ENCODE results near the gene SRCAP. TPM values are rescaled to one million over a fixed set of nuclear protein-coding genes. Genes with fewer than 3 reads are reported as not detected.

The SRCAP gene
- total RNA-seq, 1 donor from 2014 or later = 24.5 TPM

DNA sequence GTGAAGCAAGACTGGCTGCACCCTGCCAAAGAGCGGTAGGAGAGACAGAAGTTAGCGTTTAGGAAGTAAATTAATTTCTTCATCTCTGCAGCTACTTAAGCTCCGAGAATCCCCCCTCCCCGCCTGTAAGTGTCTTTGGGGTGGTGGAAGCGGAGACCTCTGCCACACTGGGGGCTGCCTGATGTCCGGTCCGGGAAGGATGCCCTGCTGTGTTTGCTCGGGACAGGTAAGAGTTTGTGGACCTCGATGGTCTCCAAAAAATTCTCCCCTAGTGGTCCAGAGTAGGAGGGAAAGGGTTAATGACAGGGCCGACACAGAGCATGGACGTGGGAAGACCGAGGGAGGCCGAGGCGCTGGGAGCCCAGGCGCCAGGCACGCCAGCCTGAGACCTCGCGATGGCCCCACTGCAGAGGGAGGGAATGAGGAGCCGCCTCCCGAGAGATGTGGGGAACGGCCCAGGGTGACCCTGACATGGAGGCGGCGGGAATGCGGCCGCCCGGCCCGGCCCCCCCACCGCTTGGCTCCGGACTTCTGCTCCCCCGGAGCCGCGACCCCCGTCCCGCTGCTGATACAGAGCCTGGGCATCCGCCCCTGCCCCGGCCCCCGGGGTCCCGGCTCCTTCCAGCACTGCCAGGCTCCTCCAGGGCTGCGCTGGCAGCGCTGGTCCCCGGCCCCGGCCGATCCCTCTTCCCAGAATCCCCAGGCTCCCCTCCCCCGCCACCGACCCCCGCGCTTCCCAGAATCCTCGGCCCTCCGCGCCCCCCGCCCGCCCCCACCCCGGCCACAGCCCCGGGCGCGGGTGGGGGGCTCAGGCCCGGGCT is 87.4 kb downstream of the SRCAP start:
- Histone ChIP-seq H3K4me3 (peak overlapping the region; percentile 86), H3K27me3 (no peaks in the 10 kb centered on the region), H3K4me1 (peaks cover 4 to 7% of the 10 kb centered on the region in 2 donors), H3K36me3 (peaks cover 27 to 30% of the 10 kb centered on the region in 2 donors), H3K27ac (peak overlapping the region; percentile 87 to 89), H3K9me3 (no peaks in the 10 kb centered on the region)
- intact Hi-C loops (cut with DNase I) = loop anchor here (1.0 kb wide), 1 partner anchor 89 kb away; no protein-coding TSS in a partner anchor
- TF ChIP-seq, protein P1, sequence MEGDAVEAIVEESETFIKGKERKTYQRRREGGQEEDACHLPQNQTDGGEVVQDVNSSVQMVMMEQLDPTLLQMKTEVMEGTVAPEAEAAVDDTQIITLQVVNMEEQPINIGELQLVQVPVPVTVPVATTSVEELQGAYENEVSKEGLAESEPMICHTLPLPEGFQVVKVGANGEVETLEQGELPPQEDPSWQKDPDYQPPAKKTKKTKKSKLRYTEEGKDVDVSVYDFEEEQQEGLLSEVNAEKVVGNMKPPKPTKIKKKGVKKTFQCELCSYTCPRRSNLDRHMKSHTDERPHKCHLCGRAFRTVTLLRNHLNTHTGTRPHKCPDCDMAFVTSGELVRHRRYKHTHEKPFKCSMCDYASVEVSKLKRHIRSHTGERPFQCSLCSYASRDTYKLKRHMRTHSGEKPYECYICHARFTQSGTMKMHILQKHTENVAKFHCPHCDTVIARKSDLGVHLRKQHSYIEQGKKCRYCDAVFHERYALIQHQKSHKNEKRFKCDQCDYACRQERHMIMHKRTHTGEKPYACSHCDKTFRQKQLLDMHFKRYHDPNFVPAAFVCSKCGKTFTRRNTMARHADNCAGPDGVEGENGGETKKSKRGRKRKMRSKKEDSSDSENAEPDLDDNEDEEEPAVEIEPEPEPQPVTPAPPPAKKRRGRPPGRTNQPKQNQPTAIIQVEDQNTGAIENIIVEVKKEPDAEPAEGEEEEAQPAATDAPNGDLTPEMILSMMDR (IDR thresholded peaks at IDR 0.05) = no peak
- DNase-seq (ENCODE audit: low spot score in 2 of 2) = no peak

DNA sequence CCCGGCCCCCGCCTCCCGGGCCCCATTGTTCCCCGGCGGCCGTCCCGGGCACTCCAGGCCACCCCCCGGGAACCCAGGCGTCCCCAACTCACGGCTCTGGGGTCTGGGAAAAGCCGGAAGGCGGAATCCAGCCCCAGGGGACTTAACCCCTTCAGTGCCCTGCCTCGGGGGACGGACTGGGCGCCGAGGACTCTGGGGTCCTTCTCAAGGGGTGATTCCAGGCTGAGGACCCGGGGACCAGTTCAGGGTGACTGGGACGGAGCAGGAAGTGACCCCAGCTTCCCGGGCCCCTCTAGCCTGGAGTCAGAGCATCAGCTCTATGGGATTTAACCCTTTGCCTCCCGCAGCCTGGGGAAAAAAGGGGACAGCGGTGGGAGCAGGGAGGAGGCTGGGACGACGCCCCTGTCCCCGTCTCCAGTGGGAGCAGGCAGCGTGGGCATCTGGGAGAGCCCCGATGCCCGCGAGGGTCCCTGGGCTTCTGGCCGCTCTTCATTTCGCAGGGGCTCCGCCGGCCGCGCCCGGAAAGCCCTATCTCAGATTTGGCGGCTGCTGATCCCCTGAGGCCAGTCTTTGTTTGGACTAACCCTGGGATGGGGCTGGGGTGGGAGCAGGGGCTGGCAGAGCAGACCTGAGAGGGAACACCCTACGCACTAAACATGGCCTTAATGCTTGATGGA is 88.1 kb downstream of the SRCAP start, which contains the start of gene ZNF629:
Gene ZNF629 (minus strand): TSS at position 270 of the 677 bp plus-strand sequence. CDS start 2,723 bp downstream, outside the sequence.
- Histone ChIP-seq H3K4me1 (peaks cover 4 to 7% of the 10 kb centered on the region in 2 donors), H3K36me3 (peaks cover 22 to 23% of the 10 kb centered on the region in 2 donors), H3K27me3 (no peaks in the 10 kb centered on the region), H3K9me3 (no peaks in the 10 kb centered on the region), H3K27ac (peak within 1 kb of the TSS; percentile 87 to 89), H3K4me3 (peak within 1 kb of the TSS; percentile 86)
- TF ChIP-seq, protein P1 (IDR thresholded peaks at IDR 0.05) = no peak
- DNase-seq (ENCODE audit: low spot score in 2 of 2) = peak in 1 of 2 donors; percentile 85
- intact Hi-C loops (cut with DNase I) = loop anchor here (1.0 kb wide), 2 partner anchors 18 to 88 kb away; no protein-coding TSS in a partner anchor

DNA sequence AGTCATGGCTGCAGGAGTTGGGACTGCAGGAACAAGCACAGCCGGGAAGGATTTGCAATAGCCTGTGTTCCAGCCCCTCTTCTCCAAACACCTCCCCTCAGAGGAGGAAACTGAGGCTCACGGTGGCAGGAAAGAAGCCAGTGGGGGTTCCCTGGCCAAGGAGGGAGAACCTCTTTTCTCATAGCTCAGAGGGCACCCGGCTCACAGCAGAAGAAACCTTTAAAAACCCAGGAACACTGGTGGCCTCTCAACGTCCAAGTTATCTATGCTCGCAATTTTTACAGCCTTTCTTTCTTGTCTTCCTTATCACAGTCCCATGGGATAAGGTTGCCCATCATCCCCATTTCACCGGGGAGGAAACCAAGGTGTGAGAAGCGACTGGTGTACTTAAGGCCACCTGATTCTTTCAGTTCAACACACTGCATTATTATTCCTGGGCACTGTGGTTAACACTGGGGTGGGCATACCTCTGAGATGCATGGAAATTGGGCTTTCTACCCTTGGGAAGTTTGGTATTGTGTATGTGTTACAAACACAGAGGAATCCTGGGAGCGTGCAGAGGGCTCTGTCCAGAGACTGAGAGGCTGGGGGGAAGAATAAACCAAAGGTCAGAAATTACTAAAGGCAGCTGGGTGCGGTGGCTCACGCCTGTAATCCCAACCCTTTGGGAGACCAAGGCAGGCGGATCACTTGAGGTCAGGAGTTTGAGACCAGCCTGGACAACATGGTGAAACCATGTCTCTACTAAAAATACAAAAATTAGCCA is 88.8 kb downstream of the SRCAP start:
- TF ChIP-seq, protein P1 (IDR thresholded peaks at IDR 0.05) = no peak
- peaks cover 15% of the 10 kb centered on the region in 2 donors for H3K36me3 ChIP-seq
- H3K27ac ChIP-seq = peak overlapping the region; percentile 87 to 89
- DNase-seq (ENCODE audit: low spot score in 2 of 2) = no peak
- H3K27me3 ChIP-seq = no peaks in the 10 kb centered on the region
- H3K4me1 ChIP-seq = peaks cover 4 to 7% of the 10 kb centered on the region in 2 donors
- intact Hi-C loops (cut with DNase I) = loop anchor here (1.0 kb wide), 1 partner anchor 18 kb away; no protein-coding TSS in a partner anchor
- no peaks in the 10 kb centered on the region for H3K9me3 ChIP-seq
- peak overlapping the region; percentile 86 for H3K4me3 ChIP-seq

Other genes starting within 250 kb of the SRCAP start
- gene ITGAL, start 226.4 kb upstream of the SRCAP start, total RNA-seq = 0.11 TPM
- gene ZNF768, start 172.6 kb upstream of the SRCAP start, total RNA-seq = 18.9 TPM
- gene ZNF747, start 164.3 kb upstream of the SRCAP start, total RNA-seq = 19.6 TPM
- 10.9 TPM for gene ZNF764, start 140.8 kb upstream of the SRCAP start, total RNA-seq
- gene ZNF688, start 127.5 kb upstream of the SRCAP start, total RNA-seq = 11.3 TPM
- 12.1 TPM for gene ZNF785, start 113.5 kb upstream of the SRCAP start, total RNA-seq
- gene ZNF689, start 88.8 kb upstream of the SRCAP start, total RNA-seq = 7.0 TPM
- gene PRR14, start 48.2 kb upstream of the SRCAP start, total RNA-seq = 124 TPM
- 26.8 TPM for gene FBRS, start 40.7 kb upstream of the SRCAP start, total RNA-seq
- 78.8 TPM for gene PHKG2, start 49.3 kb downstream of the SRCAP start, total RNA-seq
- not detected for gene CFAP119, start 62.9 kb downstream of the SRCAP start, total RNA-seq
- gene RNF40, start 63.2 kb downstream of the SRCAP start, total RNA-seq = 66.3 TPM
- gene ZNF629, start 88.0 kb downstream of the SRCAP start, total RNA-seq = 12.3 TPM
- 46.2 TPM for gene BCL7C, start 194.9 kb downstream of the SRCAP start, total RNA-seq
- gene CTF1, start 197.4 kb downstream of the SRCAP start, total RNA-seq = 0.21 TPM
- 66.9 TPM for gene FBXL19, start 224.4 kb downstream of the SRCAP start, total RNA-seq
- gene ORAI3, start 249.9 kb downstream of the SRCAP start, total RNA-seq = 39.0 TPM